K562 (cell line): ENCODE measurements around the gene PCP2. TPM values are rescaled to one million over a fixed set of nuclear protein-coding genes. Genes with fewer than 3 reads are reported as not detected.

Source experiments
- ATAC-seq: fragments of 200-7000 bp; cut with Tn5 transposase; 3 replicates; pipeline ENCODE4 v1.9.1; 2020; ENCODE audit warnings: moderate library complexity
- BruUV-seq: library from RNA; stranded (reverse); fragments of 400-500 nt; replicated peaks from 2 replicates; lab custom pipeline; 2021; lab: Mats Ljungman, UMichigan
- CTCF ChIA-PET: fragments of 300-600 bp; formaldehyde crosslinking; extraction: SDS; loops from one replicate; lab custom pipeline; 2021; ENCODE audit warnings: low intra/inter-chr PET ratio; lab: Yijun Ruan, JAX
- POLR2A ChIA-PET: fragments of 300-600, 350-650 bp; sonication (Branson Sonifier 250); formaldehyde crosslinking; extraction: SDS; loops from one replicate; lab custom pipeline; 2021; ENCODE audit warnings: antibody characterized with exemption, inconsistent platforms; lab: Yijun Ruan, JAX
- DNase-seq, 4 experiments: peaks; one replicate each; pipeline versions ENCODE4 v3.0.0 to v3.0.0-alpha.2; 2011 to 2018; ENCODE audit warnings: low spot score in 3 of 4, mixed read lengths in 3 of 4; ENCODE audit errors: extremely low read depth in 1 of 4
- FAIRE-seq: peaks from 2 replicates; lab custom pipeline; 2011; peaks lifted over from hg19 to GRCh38; lab: Jason Lieb, UNC
- H2AFZ ChIP-seq: 2 replicates; pipeline ENCODE4 v1.6.0; 2011; ENCODE audit warnings: low read depth, low read length, control low read depth, inconsistent platforms
- H3K27ac ChIP-seq: fragments of 200-600 bp; 3 replicates; pipeline ENCODE4 v1.8.0; 2011; ENCODE audit warnings: low read depth, mild to moderate bottlenecking, control low read depth, inconsistent platforms, low read length, moderate library complexity, mixed read lengths; ENCODE audit errors: extremely low read depth
- H3K27me3 ChIP-seq, 2 experiments: fragments of 300-600 bp in 1 of 2; 2 replicates in 1 of 2; 3 replicates in 1 of 2; pipeline versions ENCODE4 v1.6.0 to v1.8.0; 2011; ENCODE audit warnings: inconsistent platforms in 2 of 2, low read length in 2 of 2, mild to moderate bottlenecking in 1 of 2, mixed read lengths in 1 of 2, moderate library complexity in 1 of 2; ENCODE audit not compliant: control insufficient read depth in 2 of 2, insufficient read depth in 2 of 2
- H3K36me3 ChIP-seq: fragments of 300-600 bp; 3 replicates; pipeline ENCODE4 v1.8.0; 2011; ENCODE audit warnings: mild to moderate bottlenecking, low read length, inconsistent platforms; ENCODE audit not compliant: control insufficient read depth, insufficient read depth
- H3K4me1 ChIP-seq, 2 experiments: fragments of 200-600 bp in 1 of 2; replicated peaks in 1 of 2; 2 replicates in 1 of 2; 3 replicates in 1 of 2; pipeline versions ENCODE4 v1.5.1 to v1.8.0; 2011; ENCODE audit warnings: inconsistent platforms in 2 of 2, low read length in 2 of 2, mild to moderate bottlenecking in 1 of 2, mixed read lengths in 1 of 2, moderate library complexity in 1 of 2; ENCODE audit not compliant: control insufficient read depth in 2 of 2, insufficient read depth in 2 of 2
- H3K4me2 ChIP-seq: 2 replicates; pipeline ENCODE4 v1.6.1; 2011; ENCODE audit warnings: low read length, control low read depth, inconsistent platforms, mixed read lengths; ENCODE audit not compliant: insufficient read depth
- H3K4me3 ChIP-seq: fragments of 200-600 bp; sonication (generic), shearing (Covaris generic); 2 replicates; pipeline ENCODE4 v1.5.1; 2016; ENCODE audit warnings: control low read depth, inconsistent platforms
- H3K79me2 ChIP-seq: fragments of 200-600 bp; 3 replicates; pipeline ENCODE4 v1.8.0; 2011; ENCODE audit warnings: low read length, inconsistent platforms; ENCODE audit not compliant: control insufficient read depth, insufficient read depth
- H3K9ac ChIP-seq, 2 experiments: 2 replicates each; pipeline versions ENCODE4 v1.6.0 to v1.6.1; 2011; ENCODE audit warnings: low read depth in 2 of 2, low read length in 2 of 2, control low read depth in 1 of 2, inconsistent platforms in 1 of 2, mild to moderate bottlenecking in 1 of 2, mixed read lengths in 1 of 2; ENCODE audit not compliant: insufficient read depth in 1 of 2
- H3K9me1 ChIP-seq: one replicate; pipeline ENCODE4 v1.6.0; 2011; ENCODE audit warnings: inconsistent platforms, mild to moderate bottlenecking, low read length, moderate library complexity; ENCODE audit not compliant: control insufficient read depth, insufficient read depth
- H3K9me3 ChIP-seq: replicated peaks from 2 replicates; pipeline ENCODE4 v1.5.1; 2011; ENCODE audit warnings: low read depth, low read length, inconsistent platforms; ENCODE audit not compliant: control insufficient read depth, insufficient read depth
- H4K20me1 ChIP-seq: replicated peaks from 2 replicates; pipeline ENCODE4 v1.6.1; 2011; ENCODE audit warnings: low read length, inconsistent platforms, mixed read lengths; ENCODE audit not compliant: control insufficient read depth, insufficient read depth
- EP400 ChIP-seq: fragments of 450-650 bp; IDR thresholded peaks from 2 replicates; pipeline ENCODE4 v1.6.1; 2017; ENCODE audit warnings: antibody characterized with exemption, mild to moderate bottlenecking, moderate library complexity
- FOXA3 ChIP-seq, 2 experiments: fragments of 450-650 bp in 1 of 2; sonication (generic) in 1 of 2; formaldehyde crosslinking; IDR thresholded peaks in 1 of 2; conservative IDR thresholded peaks in 1 of 2; 2 replicates each; pipeline versions ENCODE4 v1.4.0 to v1.8.0; 2020 to 2022; ENCODE audit warnings: mild to moderate bottlenecking in 2 of 2, missing genetic modification reagents in 1 of 2
- ZNF121 ChIP-seq: sonication (generic); formaldehyde crosslinking; conservative IDR thresholded peaks from 2 replicates; pipeline ENCODE4 v1.8.0; 2022; ENCODE audit warnings: missing genetic modification reagents
- WGBS: fragments of 100-300 bp; shearing (Covaris generic); methylation state at CpG from one replicate; pipeline ENCODE4 v1.1.6; 2016; ENCODE audit warnings: low coverage, mixed read lengths; ENCODE audit not compliant: insufficient coverage; ENCODE audit errors: missing lambda C conversion rate; 5-methylcytosine and 5-hydroxymethylcytosine counted together
- in situ Hi-C: fragments of 300-500 bp; cut with MboI; formaldehyde crosslinking; loops from 4 replicates; pipeline ENCODE4 v1.15.0; 2018; ENCODE audit warnings: inconsistent platforms, mixed read lengths
- intact Hi-C: fragments of 100-400 bp; cut with micrococcal nuclease; formaldehyde crosslinking; loops from 2 replicates; pipeline ENCODE4 v1.14.2; 2022
- polyA plus RNA-seq, 8 experiments: library from polyadenylated mRNA; depleted of rRNA in 4 of 8; stranded (reverse) in 5 of 8; unstranded in 3 of 8; fragments of >200 nt; fragmentation: Nextera tagmentation in 2 of 8; fragmentation: Illumina TruSeq in 1 of 8; extraction: Ambion mirVana in 2 of 8; extraction: Trizol in 1 of 8; gene quantifications; 2 replicates each; pipeline versions ENCODE4 v1.2.1 to v1.2.3, GENCODE V29; 2011 to 2014; ENCODE audit warnings: inconsistent platforms in 1 of 8, missing spikeins in 1 of 8
- total RNA-seq, 7 experiments: library from RNA; depleted of rRNA in 6 of 7; stranded (reverse); fragments of >200 nt in 6 of 7; fragmentation: Illumina TruSeq in 2 of 7; extraction: Trizol in 2 of 7; gene quantifications; 2 replicates each; pipeline versions ENCODE4 v1.2.1 to v1.2.3, GENCODE V29; 2011 to 2021; ENCODE audit warnings: low replicate concordance in 1 of 7

Gene PCP2
- total and polyA plus RNA-seq, 9 of the 15 experiments (the other 6 are each of a cell fraction or from before 2014, with no cell fraction given), result 0.17 to 1.3 (median 0.49) TPM; not detected in 3

- no peak overlapping the region for H3K27ac ChIP-seq
- ChIA-PET POLR2A (interaction anchor here (1.1 kb wide), 1 partner anchor 13 kb away, joined by 3 read pairs; no protein-coding TSS in a partner anchor), CTCF (interaction anchor here (0.5 to 2.6 kb wide), 3 partner anchors 28 to 338 kb away, joined by 3 to 28 read pairs (median 6); no protein-coding TSS in a partner anchor)
- peak overlapping the region in 1 of 2 experiments; percentile 95; a peak in 2 of 4 replicates for H3K9ac ChIP-seq
- intact Hi-C loops, result loop anchor here (2.0 to 10.0 kb wide), 4 partner anchors 27 to 325 kb away; no protein-coding TSS in a partner anchor
- DNase-seq (no peak), ATAC-seq (no peak; the same call in 2 of the 3 replicates)
- peak overlapping the region; percentile 87 for H2AFZ ChIP-seq
- no peaks in the 10 kb centered on the region for H4K20me1 ChIP-seq
- peak overlapping the region; percentile 95 for H3K4me3 ChIP-seq
- H3K9me3 ChIP-seq, result no peaks in the 10 kb centered on the region
- H3K27me3 ChIP-seq, result 0 out of 5 replicates have a peak, but pooled peaks cover 0 to 8% of the 10 kb centered on the region in 2 experiments
- H3K36me3 ChIP-seq, result peaks cover 10% of the 10 kb centered on the region; the same call in 2 of the 3 replicates
- peaks cover 10 to 26% of the 10 kb centered on the region in 2 experiments; a peak in 4 of 5 replicates for H3K4me1 ChIP-seq
- peaks cover 3% of the 10 kb centered on the region for H3K9me1 ChIP-seq
- no TSS peak for BruUV-seq
- TF ChIP-seq EP400 (0 out of 2 replicates have a peak, but pooled peaks have one; percentile 12), ZNF121 (CRISPR knock-in tag) (0 out of 2 replicates have a peak, but pooled peaks have one; percentile 4), FOXA3 (CRISPR knock-in tag; conservative IDR thresholded peaks at IDR 0.05 in 1 of 2, IDR thresholded peaks at IDR 0.05 in 1 of 2) (no peak)
- TF ChIP-seq, all 486 proteins: peak for 2
- H3K4me2 ChIP-seq, result peak overlapping the region; percentile 87
- H3K79me2 ChIP-seq, result peaks cover 15% of the 10 kb centered on the region; the same call in 2 of the 3 replicates
- no peak for FAIRE-seq
- in situ Hi-C loops, result loop anchor here (5.0 to 10.0 kb wide), 3 partner anchors 93 to 325 kb away; no protein-coding TSS in a partner anchor
- 16% methylated on average over 22 of the region's 22 CpGs for WGBS
Observed at GRCh38 chr19:7679771-7680605, 46.5 kb upstream of the PCP2 start.
